Keratinocyte (primary cell): Measurements from ENCODE around the gene RAB12. TPM values are rescaled to one million over a fixed set of nuclear protein-coding genes. Genes with fewer than 3 reads are reported as not detected.

Source experiments
- DNase-seq: peaks from one replicate; pipeline ENCODE4 v3.0.0-alpha.2; 2011; ENCODE audit warnings: low read depth, missing footprints, low spot score
- FAIRE-seq: peaks from 2 replicates; lab custom pipeline; 2011; peaks lifted over from hg19 to GRCh38; lab: Jason Lieb, UNC
- H2AFZ ChIP-seq: 2 replicates; pipeline ENCODE4 v1.6.0; 2012; ENCODE audit warnings: low read length, control low read depth, inconsistent platforms; ENCODE audit not compliant: control insufficient read depth
- H3K27ac ChIP-seq: 2 replicates; pipeline ENCODE4 v1.5.1; 2011; ENCODE audit warnings: low read length; ENCODE audit not compliant: control insufficient read depth, insufficient read depth
- H3K27me3 ChIP-seq: 3 replicates; pipeline ENCODE4 v1.6.0; 2011; ENCODE audit warnings: low read length; ENCODE audit not compliant: control insufficient read depth, insufficient read depth; ENCODE audit errors: extremely low read depth
- H3K36me3 ChIP-seq, 2 experiments: 2 replicates in 1 of 2; 3 replicates in 1 of 2; pipeline ENCODE4 v1.5.1; 2011; ENCODE audit warnings: low read length in 2 of 2, mild to moderate bottlenecking in 1 of 2; ENCODE audit not compliant: control insufficient read depth in 2 of 2, insufficient read depth in 2 of 2; ENCODE audit errors: extremely low read depth in 1 of 2
- H3K4me1 ChIP-seq: 3 replicates; pipeline ENCODE4 v1.5.1; 2011; ENCODE audit warnings: low read length; ENCODE audit not compliant: control insufficient read depth, insufficient read depth; ENCODE audit errors: extremely low read depth
- H3K4me2 ChIP-seq: 3 replicates; pipeline ENCODE4 v1.6.0; 2011; ENCODE audit warnings: low read depth, low read length; ENCODE audit not compliant: control insufficient read depth, insufficient read depth; ENCODE audit errors: extremely low read depth
- H3K4me3 ChIP-seq, 3 experiments: fragments of 200-600 bp in 1 of 3; sonication (generic) in 1 of 3; 2 replicates in 2 of 3; 3 replicates in 1 of 3; pipeline ENCODE4 v1.5.1; 2011 to 2016; ENCODE audit warnings: low read length in 3 of 3, mild to moderate bottlenecking in 3 of 3, control low read depth in 2 of 3, inconsistent platforms in 1 of 3, low read depth in 1 of 3, mixed read lengths in 1 of 3, mixed run types in 1 of 3, moderate library complexity in 1 of 3; ENCODE audit not compliant: control insufficient read depth in 2 of 3, insufficient read depth in 2 of 3; ENCODE audit errors: extremely low read depth in 1 of 3
- H3K79me2 ChIP-seq: 2 replicates; pipeline ENCODE4 v1.6.0; 2012; ENCODE audit warnings: low read length; ENCODE audit not compliant: control insufficient read depth, insufficient read depth
- H3K9ac ChIP-seq: 3 replicates; pipeline ENCODE4 v1.6.0; 2011; ENCODE audit warnings: low read length; ENCODE audit not compliant: control insufficient read depth, insufficient read depth; ENCODE audit errors: extremely low read depth
- H3K9me1 ChIP-seq: 3 replicates; pipeline ENCODE4 v1.6.0; 2011; ENCODE audit warnings: low read length; ENCODE audit not compliant: control insufficient read depth, insufficient read depth; ENCODE audit errors: extremely low read depth
- H3K9me3 ChIP-seq: 2 replicates; pipeline ENCODE4 v1.5.1; 2012; ENCODE audit warnings: low read depth, low read length; ENCODE audit not compliant: control insufficient read depth
- H4K20me1 ChIP-seq: 3 replicates; pipeline ENCODE4 v1.6.0; 2011; ENCODE audit warnings: low read length; ENCODE audit not compliant: control insufficient read depth, insufficient read depth; ENCODE audit errors: extremely low read depth
- EZH2 ChIP-seq: IDR thresholded peaks from one replicate; pipeline ENCODE4 v1.6.1; 2012; ENCODE audit warnings: inconsistent platforms, mild to moderate bottlenecking, low read length, moderate library complexity
- dilution Hi-C: fragments of 300-500 bp; cut with MboI; formaldehyde crosslinking; loops from one replicate; pipeline ENCODE4 v1.7.0; 2020; ENCODE audit warnings: low sequenced_read_pairs; ENCODE audit not compliant: extremely low pct_ligation_motif_present
- polyA plus RNA-seq, 5 experiments: library from polyadenylated mRNA; depleted of rRNA in 3 of 5; stranded (reverse) in 3 of 5; stranded (forward) in 1 of 5; unstranded in 1 of 5; fragments of >200 nt; gene quantifications; 1 replicate in 1 of 5; 2 replicates in 3 of 5; 3 replicates in 1 of 5; pipeline versions ENCODE4 v1.2.1 to v1.2.3, GENCODE V29; 2011 to 2012; ENCODE audit warnings: missing spikeins in 2 of 5, low read depth in 1 of 5, low replicate concordance in 1 of 5
- TF ChIP-seq, protein P1 (sequence below), 3 experiments: IDR thresholded peaks in 1 of 3; conservative IDR thresholded peaks in 1 of 3; optimal IDR thresholded peaks in 1 of 3; 2 replicates in 2 of 3; 3 replicates in 1 of 3; pipeline versions ENCODE3 to v1.5.1; 2011; ENCODE audit warnings: low read length in 3 of 3, mild to moderate bottlenecking in 3 of 3, moderate library complexity in 2 of 3, control low read depth in 1 of 3, inconsistent platforms in 1 of 3; ENCODE audit not compliant: insufficient read depth in 2 of 3; ENCODE audit errors: extremely low read depth in 1 of 3

RAB12 gene
- polyA plus RNA-seq, 1 donor (not counting 4 experiments of a cell fraction or from before 2014, with no cell fraction given) = 46.4 TPM

- TF ChIP-seq EZH2 = no peak
- TF ChIP-seq, protein P1, sequence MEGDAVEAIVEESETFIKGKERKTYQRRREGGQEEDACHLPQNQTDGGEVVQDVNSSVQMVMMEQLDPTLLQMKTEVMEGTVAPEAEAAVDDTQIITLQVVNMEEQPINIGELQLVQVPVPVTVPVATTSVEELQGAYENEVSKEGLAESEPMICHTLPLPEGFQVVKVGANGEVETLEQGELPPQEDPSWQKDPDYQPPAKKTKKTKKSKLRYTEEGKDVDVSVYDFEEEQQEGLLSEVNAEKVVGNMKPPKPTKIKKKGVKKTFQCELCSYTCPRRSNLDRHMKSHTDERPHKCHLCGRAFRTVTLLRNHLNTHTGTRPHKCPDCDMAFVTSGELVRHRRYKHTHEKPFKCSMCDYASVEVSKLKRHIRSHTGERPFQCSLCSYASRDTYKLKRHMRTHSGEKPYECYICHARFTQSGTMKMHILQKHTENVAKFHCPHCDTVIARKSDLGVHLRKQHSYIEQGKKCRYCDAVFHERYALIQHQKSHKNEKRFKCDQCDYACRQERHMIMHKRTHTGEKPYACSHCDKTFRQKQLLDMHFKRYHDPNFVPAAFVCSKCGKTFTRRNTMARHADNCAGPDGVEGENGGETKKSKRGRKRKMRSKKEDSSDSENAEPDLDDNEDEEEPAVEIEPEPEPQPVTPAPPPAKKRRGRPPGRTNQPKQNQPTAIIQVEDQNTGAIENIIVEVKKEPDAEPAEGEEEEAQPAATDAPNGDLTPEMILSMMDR (optimal IDR thresholded peaks at IDR 0.05 in 1 of 3, IDR thresholded peaks at IDR 0.05 in 1 of 3, conservative IDR thresholded peaks at IDR 0.05 in 1 of 3; ENCODE audit: extremely low read depth in 1 of 3, insufficient read depth in 2 of 3, low read length in 3 of 3) = no peak
- Histone ChIP-seq H3K9me1 (no peaks in the 10 kb centered on the region), H2AFZ (no peak overlapping the region), H3K27me3 (no peaks in the 10 kb centered on the region), H3K9ac (no peak overlapping the region), H3K9me3 (no peaks in the 10 kb centered on the region), H3K79me2 (no peaks in the 10 kb centered on the region), H3K4me1 (peaks cover 9% of the 10 kb centered on the region), H3K27ac (no peak overlapping the region), H3K36me3 (no peaks in the 10 kb centered on the region), H4K20me1 (no peaks in the 10 kb centered on the region), H3K4me2 (no peak overlapping the region), H3K4me3 (no peak overlapping the region)
- DNase-seq (no peak), FAIRE-seq (no peak)
- dilution Hi-C loops = no loop called here
These were observed 5.3 kb upstream of the RAB12 start for GRCh38 chr18:8603663-8604520.

DNA sequence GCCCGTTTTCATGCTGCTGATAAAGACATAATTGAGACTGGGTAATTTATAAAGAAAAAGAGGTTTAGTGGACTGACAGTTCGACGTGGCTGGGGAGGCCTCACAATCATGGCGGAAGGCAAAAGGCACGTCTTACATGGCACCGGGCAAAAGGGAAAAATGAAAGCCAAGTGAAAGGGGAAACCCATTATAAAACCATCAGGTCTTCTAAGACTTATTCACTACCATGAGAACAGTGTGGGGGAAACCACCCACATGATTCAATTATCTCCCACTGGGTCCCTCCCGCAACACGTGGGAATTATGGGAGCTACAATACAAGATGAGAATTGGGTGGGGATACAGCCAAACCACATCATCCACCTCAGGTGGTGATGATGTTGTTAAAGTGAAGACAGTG is 3.3 kb upstream of the RAB12 start:
- FAIRE-seq = no peak

More for the DNA sequence above, 3.3 kb upstream of the RAB12 start:
- Histone ChIP-seq H3K4me3 (no peak overlapping the region), H4K20me1 (peaks cover 2% of the 10 kb centered on the region), H3K27ac (no peak overlapping the region), H3K4me2 (no peak overlapping the region), H3K4me1 (peaks cover 11% of the 10 kb centered on the region), H3K9me3 (no peaks in the 10 kb centered on the region), H2AFZ (no peak overlapping the region), H3K36me3 (no peaks in the 10 kb centered on the region), H3K9me1 (no peaks in the 10 kb centered on the region), H3K79me2 (peaks cover 14% of the 10 kb centered on the region), H3K9ac (no peak overlapping the region), H3K27me3 (no peaks in the 10 kb centered on the region)
- no peak for TF ChIP-seq EZH2
- TF ChIP-seq, protein P1 (optimal IDR thresholded peaks at IDR 0.05 in 1 of 3, IDR thresholded peaks at IDR 0.05 in 1 of 3, conservative IDR thresholded peaks at IDR 0.05 in 1 of 3; ENCODE audit: extremely low read depth in 1 of 3, insufficient read depth in 2 of 3, low read length in 3 of 3) = no peak
- dilution Hi-C loops = no loop called here
- DNase-seq = no peak
